Immature natural killer cell (primary cell): ENCODE measurements around the gene PSMA6. TPM values are rescaled to one million over a fixed set of nuclear protein-coding genes. Genes with fewer than 3 reads are reported as not detected.
"Not testable (repeated sequence)": the region's sequence is repeated elsewhere in the genome, so short reads cannot be mapped to it uniquely, and the experiment has no call there.

Experiments
- DNase-seq, 3 donors: peaks; one replicate each; pipeline ENCODE4 v3.0.0; 2022; ENCODE audit warnings: mixed read lengths in 1 of 3
- H3K27ac Mint-ChIP-seq, 6 donors: one replicate each; pipeline ENCODE4 v1.8.0; 2020; ENCODE audit warnings: mixed read lengths in 6 of 6, mild to moderate bottlenecking in 5 of 6, inconsistent platforms in 4 of 6, moderate library complexity in 3 of 6
- H3K27me3 Mint-ChIP-seq, 3 donors: one replicate each; pipeline ENCODE4 v1.8.0; 2020 to 2021; ENCODE audit warnings: low read depth in 3 of 3, mild to moderate bottlenecking in 3 of 3, mixed read lengths in 3 of 3, moderate library complexity in 3 of 3, inconsistent platforms in 1 of 3
- H3K36me3 Mint-ChIP-seq, 3 donors: one replicate each; pipeline ENCODE4 v1.8.0; 2020; ENCODE audit warnings: mixed read lengths in 3 of 3, inconsistent platforms in 2 of 3, mild to moderate bottlenecking in 2 of 3
- H3K4me1 Mint-ChIP-seq, 2 donors: one replicate each; pipeline ENCODE4 v1.8.0; 2020; ENCODE audit warnings: inconsistent platforms in 2 of 2, mild to moderate bottlenecking in 2 of 2, mixed read lengths in 2 of 2, moderate library complexity in 1 of 2
- H3K4me3 Mint-ChIP-seq, 5 donors: one replicate each; pipeline ENCODE4 v1.8.0; 2020; ENCODE audit warnings: mild to moderate bottlenecking in 5 of 5, mixed read lengths in 5 of 5, inconsistent platforms in 3 of 5, moderate library complexity in 3 of 5
- H3K9me3 Mint-ChIP-seq, 6 donors: one replicate each; pipeline ENCODE4 v1.8.0; 2020; ENCODE audit warnings: mild to moderate bottlenecking in 6 of 6, mixed read lengths in 6 of 6, inconsistent platforms in 4 of 6, moderate library complexity in 3 of 6
- polyA plus RNA-seq, 3 donors: library from polyadenylated mRNA; unstranded; fragments of 300-500 nt; fragmentation: Illumina TruSeq; gene quantifications; one replicate each; pipeline ENCODE4 v1.2.3, GENCODE V29; 2021

Gene PSMA6
- polyA plus RNA-seq, 3 donors from 2014 or later = 402 to 658 (median 537) TPM

GRCh38 chr14:35346738-35347322, 54.6 kb downstream of the PSMA6 start:
- peaks cover 0 to 7% (median 4%) of the 10 kb centered on the region in 3 donors for H3K27me3 Mint-ChIP-seq
- peak overlapping the region in 2 of 6 donors; percentile 32 to 74 for H3K27ac Mint-ChIP-seq
- H3K9me3 Mint-ChIP-seq = no peaks in the 10 kb centered on the region
- no peak overlapping the region for H3K4me3 Mint-ChIP-seq
- DNase-seq = no peak
- H3K36me3 Mint-ChIP-seq = no peaks in the 10 kb centered on the region
- H3K4me1 Mint-ChIP-seq = peaks cover 4 to 16% of the 10 kb centered on the region in 2 donors

- no peak for DNase-seq
- Mint-ChIP-seq H3K27ac (peak overlapping the region in 2 of 6 donors; percentile 11 to 32), H3K27me3 (peaks cover 0 to 8% (median 4%) of the 10 kb centered on the region in 3 donors), H3K4me3 (no peak overlapping the region), H3K36me3 (no peaks in the 10 kb centered on the region), H3K4me1 (peaks cover 10 to 20% of the 10 kb centered on the region in 2 donors), H3K9me3 (no peaks in the 10 kb centered on the region)
These were observed 55.3 kb downstream of the PSMA6 start for GRCh38 chr14:35347323-35348043.

- peaks cover 16 to 21% of the 10 kb centered on the region in 2 donors for H3K4me1 Mint-ChIP-seq
- not testable (repeated sequence) for H3K36me3 Mint-ChIP-seq, H3K9me3 Mint-ChIP-seq, H3K27ac Mint-ChIP-seq, H3K4me3 Mint-ChIP-seq, DNase-seq, H3K27me3 Mint-ChIP-seq
These were observed 55.8 kb downstream of the PSMA6 start for GRCh38 chr14:35348044-35348380.

- no peak for DNase-seq
- Mint-ChIP-seq H3K4me1 (peaks cover 25 to 27% of the 10 kb centered on the region in 2 donors), H3K27ac (peak overlapping the region in 1 of 6 donors; percentile 65), H3K4me3 (no peak overlapping the region), H3K27me3 (peaks cover 0 to 7% (median 2%) of the 10 kb centered on the region in 3 donors), H3K9me3 (no peaks in the 10 kb centered on the region), H3K36me3 (no peaks in the 10 kb centered on the region)
These were observed 57.5 kb downstream of the PSMA6 start for GRCh38 chr14:35349496-35350365.

- no peak for DNase-seq
- Mint-ChIP-seq H3K4me1 (peaks cover 25 to 27% of the 10 kb centered on the region in 2 donors), H3K27ac (peak overlapping the region in 3 of 6 donors; percentile 2 to 53 (median 26)), H3K4me3 (peak overlapping the region in 2 of 5 donors; percentile 5 to 16), H3K36me3 (no peaks in the 10 kb centered on the region), H3K27me3 (peaks cover 0 to 7% (median 2%) of the 10 kb centered on the region in 3 donors), H3K9me3 (no peaks in the 10 kb centered on the region)
These were observed 59.3 kb downstream of the PSMA6 start for GRCh38 chr14:35351497-35351896.

GRCh38 chr14:35351897-35352273, 59.7 kb downstream of the PSMA6 start:
- Mint-ChIP-seq H3K36me3 (no peaks in the 10 kb centered on the region), H3K4me3 (peak overlapping the region in 2 of 5 donors; percentile 5 to 16), H3K27me3 (peaks cover 0 to 7% (median 2%) of the 10 kb centered on the region in 3 donors), H3K27ac (peak overlapping the region in 4 of 6 donors; percentile 2 to 53 (median 32)), H3K9me3 (no peaks in the 10 kb centered on the region), H3K4me1 (peaks cover 24 to 27% of the 10 kb centered on the region in 2 donors)
- DNase-seq = no peak

GRCh38 chr14:35352274-35353233, 60.4 kb downstream of the PSMA6 start:
- Mint-ChIP-seq H3K4me3 (peak overlapping the region in 2 of 5 donors; percentile 1 to 2), H3K9me3 (no peaks in the 10 kb centered on the region), H3K27me3 (peaks cover 0 to 7% (median 2%) of the 10 kb centered on the region in 3 donors), H3K36me3 (no peaks in the 10 kb centered on the region), H3K27ac (peak overlapping the region; percentile 0 to 47 (median 16)), H3K4me1 (peaks cover 21 to 27% of the 10 kb centered on the region in 2 donors)
- DNase-seq = no peak

- Mint-ChIP-seq H3K9me3 (no peaks in the 10 kb centered on the region), H3K27me3 (peaks cover 0 to 9% (median 5%) of the 10 kb centered on the region in 3 donors), H3K4me1 (peaks cover 21 to 27% of the 10 kb centered on the region in 2 donors), H3K27ac (peak overlapping the region in 5 of 6 donors; percentile 0 to 59 (median 19)), H3K4me3 (peak overlapping the region in 3 of 5 donors; percentile 1 to 4 (median 2)), H3K36me3 (no peaks in the 10 kb centered on the region)
- DNase-seq = no peak
These were observed 61.4 kb downstream of the PSMA6 start for GRCh38 chr14:35353409-35354172.

GRCh38 chr14:35355235-35355634, 63.1 kb downstream of the PSMA6 start:
- H3K27me3 Mint-ChIP-seq, H3K9me3 Mint-ChIP-seq, H3K36me3 Mint-ChIP-seq, H3K4me3 Mint-ChIP-seq, DNase-seq, H3K27ac Mint-ChIP-seq: not testable (repeated sequence)
- peaks cover 21 to 27% of the 10 kb centered on the region in 2 donors for H3K4me1 Mint-ChIP-seq

- H3K27ac Mint-ChIP-seq = peak overlapping the region in 1 of 6 donors; percentile 41
- no peak for DNase-seq
- peaks cover 0 to 6% (median 3%) of the 10 kb centered on the region in 3 donors for H3K27me3 Mint-ChIP-seq
- no peak overlapping the region for H3K4me3 Mint-ChIP-seq
- H3K4me1 Mint-ChIP-seq = peaks cover 21 to 27% of the 10 kb centered on the region in 2 donors
- no peaks in the 10 kb centered on the region for H3K9me3 Mint-ChIP-seq
- no peaks in the 10 kb centered on the region for H3K36me3 Mint-ChIP-seq
These were observed 64.0 kb downstream of the PSMA6 start for GRCh38 chr14:35355981-35356841.

GRCh38 chr14:35359655-35360054, 67.5 kb downstream of the PSMA6 start:
- H3K9me3 Mint-ChIP-seq, H3K27me3 Mint-ChIP-seq, DNase-seq, H3K4me3 Mint-ChIP-seq, H3K4me1 Mint-ChIP-seq, H3K27ac Mint-ChIP-seq, H3K36me3 Mint-ChIP-seq: not testable (repeated sequence)

GRCh38 chr14:35361141-35361480, 68.9 kb downstream of the PSMA6 start:
- H3K36me3 Mint-ChIP-seq = no peaks in the 10 kb centered on the region
- H3K9me3 Mint-ChIP-seq = no peaks in the 10 kb centered on the region

More at GRCh38 chr14:35361141-35361480, 68.9 kb downstream of the PSMA6 start:
- Mint-ChIP-seq H3K4me1 (peaks cover 4 to 5% of the 10 kb centered on the region in 2 donors), H3K4me3 (no peak overlapping the region), H3K27me3 (peaks cover 0 to 4% (median 3%) of the 10 kb centered on the region in 3 donors), H3K27ac (no peak overlapping the region)
- DNase-seq = no peak
